Skeletal muscle satellite cell (primary cell): Measurements from ENCODE around the gene SMTN.
"Not testable (repeated sequence)": the region's sequence is repeated elsewhere in the genome, so short reads cannot be mapped to it uniquely, and the experiment has no call there.

Experiments
- H3K27me3 ChIP-seq: 2 replicates; pipeline ENCODE4 v1.7.0; 2013; ENCODE audit warnings: low read length; ENCODE audit not compliant: control insufficient read depth, insufficient read depth
- H3K36me3 ChIP-seq: 2 replicates; pipeline ENCODE4 v1.7.0; 2013; ENCODE audit warnings: mild to moderate bottlenecking, control low read depth, low read length; ENCODE audit not compliant: insufficient read depth
- H3K4me1 ChIP-seq: 2 replicates; pipeline ENCODE4 v1.7.0; 2013; ENCODE audit warnings: low read length; ENCODE audit not compliant: control insufficient read depth, insufficient read depth
- H3K4me2 ChIP-seq: 2 replicates; pipeline ENCODE4 v1.7.0; 2013; ENCODE audit warnings: mild to moderate bottlenecking, low read length
- H3K4me3 ChIP-seq: 2 replicates; pipeline ENCODE4 v1.7.0; 2013; ENCODE audit warnings: low read length
- H3K9ac ChIP-seq: 2 replicates; pipeline ENCODE4 v1.7.0; 2013; ENCODE audit warnings: mild to moderate bottlenecking, low read depth, low read length, moderate library complexity
- H3K9me3 ChIP-seq: replicated peaks from 2 replicates; pipeline ENCODE4 v1.7.0; 2013; ENCODE audit warnings: mild to moderate bottlenecking, control low read depth, low read length

The SMTN gene

DNA sequence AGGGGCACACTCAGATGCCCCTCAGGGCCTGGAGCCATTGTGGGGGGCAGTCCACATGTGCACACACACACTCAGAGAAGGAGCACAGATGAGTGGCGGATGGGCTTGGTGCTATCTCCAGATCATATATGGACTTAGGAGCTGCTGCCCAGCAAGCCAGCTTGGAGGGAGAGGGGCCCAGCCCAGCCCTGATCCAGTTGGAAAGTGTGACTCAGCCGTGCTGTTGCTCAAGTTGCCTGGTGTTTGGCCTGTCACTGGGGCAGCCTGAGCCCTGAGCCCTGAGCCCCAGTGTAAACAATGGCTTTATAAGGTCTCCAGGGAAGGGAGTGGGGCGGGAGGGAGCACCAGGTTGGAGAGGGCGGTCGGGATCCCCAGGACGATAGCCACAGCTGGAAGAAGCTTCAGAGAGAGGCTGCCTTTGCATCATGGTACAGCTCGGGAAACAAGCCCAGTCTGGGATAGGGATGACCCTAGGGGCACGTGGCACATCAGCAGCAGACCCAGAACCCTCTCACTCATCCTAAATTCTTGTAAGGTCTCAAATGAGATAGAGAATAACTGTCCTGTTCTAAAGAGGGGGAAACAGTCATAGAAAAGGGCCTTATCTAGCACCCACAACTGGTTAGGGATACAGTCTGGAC lies 21.4 kb downstream of the SMTN start:
- H3K36me3 ChIP-seq: peaks cover 71% of the 10 kb centered on the region
- H3K4me1 ChIP-seq: peaks cover 19% of the 10 kb centered on the region

GRCh38 chr22:31103111-31103510 lies 22.0 kb downstream of the SMTN start:
- Histone ChIP-seq H3K36me3 (peaks cover 65% of the 10 kb centered on the region), H3K4me2 (no peak overlapping the region), H3K4me1 (peaks cover 23% of the 10 kb centered on the region), H3K4me3 (no peak overlapping the region), H3K9me3 (no peaks in the 10 kb centered on the region), H3K27me3 (no peaks in the 10 kb centered on the region), H3K9ac (peak overlapping the region; percentile 17)

More for the DNA sequence above, 21.4 kb downstream of the SMTN start:
- no peak overlapping the region for H3K4me2 ChIP-seq
- H3K27me3 ChIP-seq: no peaks in the 10 kb centered on the region
- H3K9ac ChIP-seq: peak overlapping the region; percentile 17
- H3K9me3 ChIP-seq: no peaks in the 10 kb centered on the region
- H3K4me3 ChIP-seq: no peak overlapping the region

DNA sequence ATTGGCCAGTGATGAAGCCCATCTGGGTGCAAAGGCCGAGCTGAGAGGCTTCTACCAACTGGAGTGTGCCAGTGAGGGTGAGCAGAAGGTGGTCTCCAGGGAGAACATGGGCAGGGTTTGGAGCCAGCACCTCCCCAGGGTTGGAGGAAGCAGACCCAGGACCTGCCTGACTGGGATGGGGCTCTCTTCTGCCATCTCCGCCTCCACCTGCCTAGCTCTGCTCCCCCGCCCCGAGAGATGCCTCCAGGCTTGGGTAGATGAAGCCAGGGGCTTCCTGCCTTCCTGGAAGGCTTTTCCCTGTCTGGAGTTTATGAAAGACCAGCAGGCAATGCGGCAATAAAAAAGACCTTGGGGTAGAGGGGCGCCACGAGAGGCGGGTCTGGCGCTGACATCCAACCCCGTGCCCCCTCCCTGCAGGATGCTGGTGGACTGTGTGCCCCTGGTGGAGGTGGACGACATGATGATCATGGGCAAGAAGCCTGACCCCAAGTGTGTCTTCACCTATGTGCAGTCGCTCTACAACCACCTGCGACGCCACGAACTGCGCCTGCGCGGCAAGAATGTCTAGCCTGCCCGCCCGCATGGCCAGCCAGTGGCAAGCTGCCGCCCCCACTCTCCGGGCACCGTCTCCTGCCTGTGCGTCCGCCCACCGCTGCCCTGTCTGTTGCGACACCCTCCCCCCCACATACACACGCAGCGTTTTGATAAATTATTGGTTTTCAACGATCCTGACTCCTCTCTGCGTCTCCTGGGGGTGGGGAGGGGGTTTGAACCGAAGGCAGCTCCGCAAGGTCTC lies 23.0 kb downstream of the SMTN start:
- peaks cover 57% of the 10 kb centered on the region for H3K36me3 ChIP-seq

DNA sequence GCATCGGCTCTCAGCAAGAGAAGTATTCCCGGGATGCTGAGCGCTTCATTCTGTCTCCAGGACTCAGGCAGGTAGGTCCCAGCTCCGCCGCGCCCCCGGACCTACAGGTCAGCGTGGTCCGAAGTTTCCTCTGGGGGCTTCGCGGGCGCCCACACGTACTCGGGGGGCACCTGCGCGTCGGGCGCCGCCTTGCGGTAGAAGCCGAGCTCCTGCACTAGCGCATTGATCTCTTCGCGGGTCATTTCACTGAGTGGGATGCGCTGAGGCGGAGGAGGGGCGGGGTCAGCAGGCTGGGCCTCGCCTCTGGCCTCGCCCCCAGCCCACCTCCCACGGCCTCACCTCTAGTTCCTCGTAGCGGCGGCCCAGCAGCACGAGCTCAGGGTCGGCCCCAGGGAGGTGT lies 23.8 kb downstream of the SMTN start:
- peaks cover 23% of the 10 kb centered on the region for H3K4me1 ChIP-seq
- no peaks in the 10 kb centered on the region for H3K9me3 ChIP-seq
- H3K4me3 ChIP-seq: no peak overlapping the region
- peaks cover 49% of the 10 kb centered on the region for H3K36me3 ChIP-seq
- H3K4me2 ChIP-seq: no peak overlapping the region
- no peaks in the 10 kb centered on the region for H3K27me3 ChIP-seq
- H3K9ac ChIP-seq: no peak overlapping the region

More for the DNA sequence above, 23.0 kb downstream of the SMTN start:
- Histone ChIP-seq H3K4me1 (peaks cover 23% of the 10 kb centered on the region), H3K27me3 (no peaks in the 10 kb centered on the region), H3K9ac (no peak overlapping the region), H3K4me3 (no peak overlapping the region), H3K9me3 (no peaks in the 10 kb centered on the region), H3K4me2 (no peak overlapping the region)

DNA sequence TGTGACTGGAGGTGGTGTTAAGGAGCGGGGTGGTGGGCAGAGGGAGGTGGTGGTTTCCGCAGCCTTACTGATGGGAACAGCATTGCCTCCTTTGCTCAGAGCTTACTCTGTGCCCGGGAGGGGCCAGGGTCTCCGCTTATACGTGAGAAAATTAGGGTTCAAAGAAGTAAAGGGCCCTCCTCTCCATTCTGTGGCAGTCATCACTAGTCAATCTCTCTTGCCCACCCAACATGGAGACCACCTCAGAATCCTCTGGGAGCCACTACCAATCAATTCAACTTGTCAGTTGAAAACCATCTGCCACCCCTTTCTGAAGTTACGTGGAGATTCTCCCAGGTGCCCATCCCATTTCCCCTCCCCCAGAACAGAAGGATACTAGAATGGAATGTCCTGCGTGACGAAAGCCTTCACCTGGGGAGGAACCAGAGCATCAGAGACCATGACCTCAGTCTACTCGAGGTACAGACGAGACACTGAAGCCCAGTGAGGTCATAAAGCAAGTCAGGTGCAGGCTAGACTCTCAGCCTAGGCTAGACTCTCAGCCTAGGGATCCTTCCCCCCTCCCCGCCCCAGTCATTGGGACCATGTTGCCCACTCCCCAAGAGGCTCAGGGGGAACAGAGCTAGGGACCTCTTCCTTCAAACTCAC lies 24.3 kb downstream of the SMTN start:
- Histone ChIP-seq H3K4me3 (no peak overlapping the region), H3K4me2 (peak overlapping the region; percentile 88), H3K36me3 (peaks cover 45% of the 10 kb centered on the region), H3K9me3 (no peaks in the 10 kb centered on the region), H3K27me3 (no peaks in the 10 kb centered on the region), H3K9ac (no peak overlapping the region), H3K4me1 (peaks cover 23% of the 10 kb centered on the region)

- peaks cover 23% of the 10 kb centered on the region for H3K4me1 ChIP-seq
- H3K4me3 ChIP-seq: peak overlapping the region; percentile 81
- peak overlapping the region; percentile 91 for H3K9ac ChIP-seq
- H3K36me3 ChIP-seq: peaks cover 40% of the 10 kb centered on the region
- H3K27me3 ChIP-seq: no peaks in the 10 kb centered on the region
- no peaks in the 10 kb centered on the region for H3K9me3 ChIP-seq
- H3K4me2 ChIP-seq: peak overlapping the region; percentile 88
These were observed 25.0 kb downstream of the SMTN start for GRCh38 chr22:31106001-31106571.

- Histone ChIP-seq H3K36me3 (peaks cover 37% of the 10 kb centered on the region), H3K4me1 (peaks cover 22% of the 10 kb centered on the region), H3K4me3 (peak overlapping the region; percentile 81), H3K9me3 (no peaks in the 10 kb centered on the region), H3K27me3 (no peaks in the 10 kb centered on the region), H3K9ac (peak overlapping the region; percentile 91), H3K4me2 (peak overlapping the region; percentile 88)
These were observed 25.6 kb downstream of the SMTN start for GRCh38 chr22:31106731-31107177.

- Histone ChIP-seq H3K9ac (peak within 1 kb of the TSS; percentile 91), H3K4me3 (peak within 1 kb of the TSS; percentile 81), H3K27me3 (no peaks in the 10 kb centered on the region), H3K4me2 (peak within 1 kb of the TSS; percentile 88), H3K36me3 (peaks cover 32% of the 10 kb centered on the region), H3K9me3 (no peaks in the 10 kb centered on the region), H3K4me1 (peaks cover 16% of the 10 kb centered on the region)
These were observed 26.2 kb downstream of the SMTN start, which contains the start of gene SELENOM for GRCh38 chr22:31107178-31107893. TSS of gene SELENOM (minus strand) at chr22:31107568. CDS start at chr22:31107505, 63 bp downstream.

- H3K4me2 ChIP-seq: peak overlapping the region; percentile 88
- no peaks in the 10 kb centered on the region for H3K27me3 ChIP-seq
- H3K9ac ChIP-seq: peak overlapping the region; percentile 68
- peaks cover 28% of the 10 kb centered on the region for H3K36me3 ChIP-seq
- H3K4me3 ChIP-seq: peak overlapping the region; percentile 66
- peaks cover 11% of the 10 kb centered on the region for H3K4me1 ChIP-seq
- no peaks in the 10 kb centered on the region for H3K9me3 ChIP-seq
These were observed 26.7 kb downstream of the SMTN start for GRCh38 chr22:31107894-31108218.

- not testable (repeated sequence) for H3K27me3 ChIP-seq, H3K4me3 ChIP-seq, H3K9ac ChIP-seq
These were observed 31.5 kb downstream of the SMTN start for GRCh38 chr22:31112547-31113091.

More at GRCh38 chr22:31112547-31113091, 31.5 kb downstream of the SMTN start:
- H3K36me3 ChIP-seq, H3K4me2 ChIP-seq, H3K9me3 ChIP-seq, H3K4me1 ChIP-seq: not testable (repeated sequence)
